Hepatocyte (in vitro differentiated cells): ENCODE results near the gene LYPD5.

Experiments
- EZH2 ChIP-seq: fragments of 200-600 bp; sonication (generic); IDR thresholded peaks from 2 replicates; pipeline ENCODE4 v1.6.1; 2016; ENCODE audit warnings: antibody characterized with exemption, mild to moderate bottlenecking, borderline replicate concordance
- EZH2phosphoT487 ChIP-seq: fragments of 200-600 bp; sonication (generic); IDR thresholded peaks from one replicate; pipeline ENCODE4 v1.6.1; 2018; ENCODE audit warnings: antibody characterized with exemption, mild to moderate bottlenecking, low read depth, moderate library complexity; ENCODE audit not compliant: unreplicated experiment, severe bottlenecking
- TF ChIP-seq, protein P1 (sequence below): fragments of 200-600 bp; sonication (generic); IDR thresholded peaks from 2 replicates; pipeline ENCODE4 v1.5.1; 2016; ENCODE audit warnings: antibody characterized with exemption, mild to moderate bottlenecking; ENCODE audit not compliant: poor library complexity

DNA sequence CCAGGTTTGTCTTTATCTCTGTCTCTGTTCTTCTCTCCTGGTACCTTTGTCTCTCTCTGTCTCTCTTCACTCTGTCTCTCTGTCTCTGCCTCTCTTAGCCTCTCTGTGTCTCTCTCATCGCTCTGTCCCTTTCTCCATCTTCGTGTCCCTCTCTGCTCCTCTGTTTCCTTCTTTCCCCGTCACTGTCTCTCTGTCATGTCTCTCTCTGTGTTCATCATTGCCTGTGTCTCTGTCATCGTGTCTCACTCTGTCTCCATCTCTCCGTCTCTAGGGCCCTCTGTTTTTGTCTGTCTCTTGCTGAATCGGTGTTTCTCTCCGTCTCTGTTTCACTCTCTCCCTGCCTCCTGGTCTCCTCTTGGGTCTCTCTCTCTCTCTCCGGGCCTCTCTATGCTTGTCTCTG, 18.6 kb downstream of the LYPD5 start:
- TF ChIP-seq, protein P1, sequence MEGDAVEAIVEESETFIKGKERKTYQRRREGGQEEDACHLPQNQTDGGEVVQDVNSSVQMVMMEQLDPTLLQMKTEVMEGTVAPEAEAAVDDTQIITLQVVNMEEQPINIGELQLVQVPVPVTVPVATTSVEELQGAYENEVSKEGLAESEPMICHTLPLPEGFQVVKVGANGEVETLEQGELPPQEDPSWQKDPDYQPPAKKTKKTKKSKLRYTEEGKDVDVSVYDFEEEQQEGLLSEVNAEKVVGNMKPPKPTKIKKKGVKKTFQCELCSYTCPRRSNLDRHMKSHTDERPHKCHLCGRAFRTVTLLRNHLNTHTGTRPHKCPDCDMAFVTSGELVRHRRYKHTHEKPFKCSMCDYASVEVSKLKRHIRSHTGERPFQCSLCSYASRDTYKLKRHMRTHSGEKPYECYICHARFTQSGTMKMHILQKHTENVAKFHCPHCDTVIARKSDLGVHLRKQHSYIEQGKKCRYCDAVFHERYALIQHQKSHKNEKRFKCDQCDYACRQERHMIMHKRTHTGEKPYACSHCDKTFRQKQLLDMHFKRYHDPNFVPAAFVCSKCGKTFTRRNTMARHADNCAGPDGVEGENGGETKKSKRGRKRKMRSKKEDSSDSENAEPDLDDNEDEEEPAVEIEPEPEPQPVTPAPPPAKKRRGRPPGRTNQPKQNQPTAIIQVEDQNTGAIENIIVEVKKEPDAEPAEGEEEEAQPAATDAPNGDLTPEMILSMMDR, result no peak
- TF ChIP-seq EZH2, result no peak
- no peak for TF ChIP-seq EZH2phosphoT487
